Activated CD4-positive, alpha-beta T cell treated with anti-CD3 and anti-CD28 coated beads, Interleukin-2, amount 50 U/mL, for 16 hours (primary cell): ENCODE data around the gene IGDCC3.

Experiments used
- DNase-seq: peaks from one replicate; pipeline ENCODE4 v3.0.0-alpha.2; 2020

The IGDCC3 gene

GRCh38 chr15:65386376-65386775 lies 8.6 kb upstream of the IGDCC3 start:
- DNase-seq: no peak

GRCh38 chr15:65385870-65386258 lies 8.1 kb upstream of the IGDCC3 start:
- no peak for DNase-seq

DNA sequence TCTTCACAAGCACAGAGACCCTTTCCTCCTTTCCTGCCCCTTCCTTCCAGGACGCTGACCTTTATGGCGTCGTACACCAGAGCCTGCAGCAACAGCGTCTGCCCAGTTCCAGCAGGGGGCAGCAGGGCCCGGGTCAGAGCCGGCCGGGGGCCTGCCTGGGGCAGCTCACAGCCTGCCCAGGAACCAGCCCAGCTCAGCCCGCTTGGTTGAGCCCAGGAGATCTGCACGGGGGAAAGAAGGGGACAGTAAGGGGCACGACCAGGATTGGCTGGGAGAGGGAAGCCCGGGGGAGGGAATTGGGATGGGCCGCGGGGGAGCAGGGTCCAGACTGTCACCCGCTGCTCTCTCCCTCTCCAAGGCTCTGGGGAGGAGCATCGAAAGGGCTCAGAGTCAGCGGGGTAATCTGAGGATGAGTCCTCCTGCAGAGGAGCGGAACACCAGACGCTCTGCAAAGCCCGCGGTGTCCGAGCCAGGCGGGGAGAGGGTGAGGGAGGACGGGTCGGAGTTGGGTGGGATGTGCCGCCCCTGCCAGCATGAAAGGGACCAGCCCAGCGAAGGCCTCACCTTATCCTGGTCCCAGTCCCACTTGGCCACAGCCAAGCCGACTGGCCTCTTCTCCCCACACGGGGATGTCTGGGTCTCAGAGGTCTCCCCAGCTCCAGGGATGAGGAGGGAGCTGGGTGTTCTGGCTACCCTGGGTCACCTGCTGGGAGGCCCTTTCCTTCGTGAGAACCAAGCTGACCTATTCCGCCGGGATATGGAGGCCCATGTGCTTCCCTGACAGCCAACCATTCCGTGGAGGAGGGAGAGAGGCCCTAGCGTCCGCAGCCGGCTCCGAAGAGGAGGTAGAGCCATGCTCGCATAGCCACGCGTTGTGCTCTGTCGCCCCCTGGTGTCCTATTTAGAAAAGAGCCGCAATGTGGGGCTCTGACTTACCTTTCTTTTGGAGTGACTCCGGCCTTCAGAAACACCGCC lies 7.4 kb upstream of the IGDCC3 start:
- peak; percentile 89 for DNase-seq

GRCh38 chr15:65384505-65384894 lies 6.7 kb upstream of the IGDCC3 start:
- DNase-seq: no peak

GRCh38 chr15:65383991-65384390 lies 6.2 kb upstream of the IGDCC3 start:
- no peak for DNase-seq

DNA sequence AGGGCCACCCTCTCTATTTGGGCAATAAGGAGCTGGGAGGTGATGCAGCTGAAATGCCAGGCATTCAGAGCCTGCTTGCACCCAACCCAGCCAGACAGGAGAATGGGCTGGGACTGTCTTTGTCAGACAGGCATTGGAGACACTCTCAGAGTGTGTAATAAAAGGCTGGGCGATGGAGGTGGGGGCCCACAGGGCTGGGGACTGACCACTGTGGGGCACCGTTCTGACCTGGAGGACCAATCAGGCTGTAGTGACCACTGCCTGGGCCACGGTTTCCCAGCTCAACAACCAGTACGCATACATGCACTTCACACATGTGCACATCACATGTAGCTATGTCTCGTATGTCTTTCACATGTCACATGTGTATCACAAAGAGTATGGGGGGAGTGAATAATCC lies 5.7 kb upstream of the IGDCC3 start:
- DNase-seq: no peak

DNA sequence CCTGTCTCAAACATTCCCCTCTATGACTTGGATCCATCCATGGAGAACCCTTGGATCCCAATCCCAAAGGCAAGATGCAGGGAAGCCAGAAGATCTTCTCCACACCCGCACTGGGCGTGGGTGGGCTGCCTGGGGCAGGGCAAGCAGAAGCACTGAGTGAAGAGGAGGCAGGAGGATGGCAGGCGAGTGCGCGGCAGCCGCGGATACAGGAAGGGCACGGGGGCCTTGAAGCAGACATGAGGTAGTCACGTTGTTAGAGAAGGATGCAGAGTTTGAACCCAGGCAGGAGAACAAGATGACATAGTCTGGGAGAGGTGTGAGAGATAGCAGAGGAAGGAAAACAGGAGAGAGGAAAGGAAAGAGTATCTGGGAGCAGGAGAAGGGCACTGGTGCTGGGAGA lies 5.1 kb upstream of the IGDCC3 start:
- no peak for DNase-seq

GRCh38 chr15:65382146-65382491 lies 4.3 kb upstream of the IGDCC3 start:
- DNase-seq: no peak

GRCh38 chr15:65381445-65382145 lies 3.8 kb upstream of the IGDCC3 start:
- no peak for DNase-seq

DNA sequence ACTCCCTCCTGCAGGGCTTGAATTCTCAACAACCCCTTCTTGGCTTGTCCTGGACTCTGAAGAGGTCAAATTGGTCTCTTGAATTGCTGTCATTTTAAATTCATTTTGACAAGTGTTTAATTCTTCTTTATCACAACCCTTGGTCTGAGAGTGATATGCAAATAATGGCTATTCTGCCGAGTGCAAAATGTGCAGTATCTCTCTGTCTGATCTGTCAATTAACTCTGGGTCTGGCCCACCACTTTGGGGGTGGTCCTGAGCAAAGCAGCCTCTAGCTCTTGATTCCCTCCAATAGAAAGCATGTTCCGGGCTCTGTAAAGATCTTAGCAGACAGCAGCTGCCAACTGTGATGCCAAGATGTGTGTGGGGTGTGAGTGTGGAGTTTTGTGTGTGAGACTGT lies 2.2 kb upstream of the IGDCC3 start:
- no peak for DNase-seq

DNA sequence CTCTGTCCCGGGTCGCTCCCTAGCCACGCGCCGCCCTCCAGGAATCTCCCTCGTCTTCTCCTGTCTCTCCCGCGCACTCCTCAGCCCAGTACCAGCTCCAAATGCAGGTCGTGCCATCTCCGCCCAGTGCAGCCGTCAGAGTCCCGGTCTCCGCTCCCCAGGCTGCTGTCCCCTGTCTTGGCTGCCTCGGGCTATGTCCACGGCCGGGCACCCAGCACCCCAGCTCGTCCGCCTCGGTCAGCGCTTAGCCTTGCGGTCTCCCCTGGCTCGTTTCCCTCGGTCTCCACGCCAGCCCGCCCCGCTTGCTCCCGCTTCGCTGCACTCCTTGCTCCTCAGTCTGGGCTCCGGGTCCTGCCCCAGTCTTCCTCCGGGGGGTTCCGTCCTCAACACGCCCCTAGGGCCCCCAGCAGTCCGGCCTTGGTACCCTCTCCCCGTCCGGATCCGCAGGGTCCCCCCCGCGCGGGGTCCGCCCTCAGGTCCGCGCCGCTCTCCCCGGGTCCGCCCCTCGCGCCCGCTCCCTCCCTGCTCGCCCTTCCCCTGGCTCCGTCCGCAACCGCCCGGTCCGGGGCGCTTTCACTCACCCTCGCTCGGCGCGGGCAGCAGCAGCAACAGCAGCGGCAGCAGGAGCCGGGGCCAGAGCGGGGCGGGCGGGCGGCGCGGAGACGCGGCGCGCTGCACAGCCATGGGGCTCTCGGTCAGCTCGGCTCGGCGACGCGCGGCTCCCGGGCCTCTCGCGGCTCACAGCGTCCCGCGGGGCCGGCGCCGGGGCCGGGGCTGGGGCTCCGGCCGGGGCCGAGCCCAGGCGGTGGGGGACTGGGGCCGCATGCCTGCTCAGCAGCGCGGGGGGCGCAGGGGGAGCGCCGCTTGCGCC lies 462 bp downstream of the IGDCC3 start:
- DNase-seq: no peak

- DNase-seq: no peak
Measured at GRCh38 chr15:65376767-65377104, 1.1 kb downstream of the IGDCC3 start.

DNA sequence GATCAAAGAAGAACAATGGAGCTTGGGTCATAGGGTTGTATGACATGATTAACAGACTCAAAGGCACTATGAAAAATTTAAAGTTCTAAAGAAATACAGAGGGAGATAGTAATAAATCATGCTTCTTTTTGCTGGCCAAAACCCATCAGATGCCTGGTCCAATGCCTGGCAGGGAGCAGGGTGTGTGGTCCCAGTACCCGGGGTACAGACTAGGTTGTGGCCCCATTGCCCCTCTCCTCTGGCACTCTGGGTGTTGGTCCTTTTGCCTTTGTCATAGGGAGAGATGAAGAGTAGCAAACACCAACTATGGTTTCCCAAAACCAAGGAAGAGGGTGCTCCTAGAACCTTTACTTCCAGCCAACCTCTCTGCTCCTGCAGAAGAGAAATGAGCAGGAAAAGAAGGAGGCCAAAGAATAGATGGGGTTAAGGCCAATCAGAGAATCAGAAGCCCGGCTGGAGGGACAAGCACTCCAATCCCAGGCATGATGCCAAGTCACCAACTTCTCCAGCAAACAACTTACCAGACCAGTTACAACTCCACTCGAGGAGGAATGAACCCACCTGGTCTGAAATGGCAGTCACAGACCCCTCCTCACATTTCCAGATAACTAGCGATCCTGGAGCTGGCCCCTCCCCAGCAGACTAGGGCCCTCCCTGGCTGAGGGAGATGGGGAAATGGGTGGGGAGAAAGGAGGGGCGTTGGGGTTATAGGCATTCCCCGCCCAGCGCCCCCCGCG lies 1.8 kb downstream of the IGDCC3 start:
- DNase-seq: no peak

DNA sequence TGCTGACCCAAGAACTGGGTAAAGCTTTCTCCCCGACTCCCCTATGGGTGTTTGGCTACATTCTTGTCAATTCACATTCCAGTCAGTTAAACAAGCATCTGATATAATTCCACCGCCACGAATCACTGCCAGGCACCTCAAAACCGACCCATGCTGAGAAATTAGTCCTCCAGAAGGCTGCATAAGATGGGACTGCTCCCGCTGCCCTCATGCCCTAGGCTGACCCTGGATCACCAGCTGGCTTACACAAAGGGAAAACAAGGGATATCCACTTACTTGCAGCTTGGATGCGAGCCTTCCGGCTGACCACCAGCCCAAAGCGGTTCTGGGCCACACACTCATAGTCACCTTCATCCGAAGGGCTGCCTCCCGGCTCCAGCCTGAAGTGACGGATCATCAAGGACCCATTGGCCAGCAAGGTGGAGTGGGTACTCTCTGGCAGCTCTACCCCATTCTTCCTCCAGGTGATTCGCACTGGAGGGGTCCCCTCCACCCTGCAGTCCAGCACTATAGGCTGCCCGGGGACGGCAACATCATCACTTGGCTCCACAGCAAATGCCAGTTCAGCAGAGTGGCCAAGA lies 2.9 kb downstream of the IGDCC3 start:
- no peak for DNase-seq

DNA sequence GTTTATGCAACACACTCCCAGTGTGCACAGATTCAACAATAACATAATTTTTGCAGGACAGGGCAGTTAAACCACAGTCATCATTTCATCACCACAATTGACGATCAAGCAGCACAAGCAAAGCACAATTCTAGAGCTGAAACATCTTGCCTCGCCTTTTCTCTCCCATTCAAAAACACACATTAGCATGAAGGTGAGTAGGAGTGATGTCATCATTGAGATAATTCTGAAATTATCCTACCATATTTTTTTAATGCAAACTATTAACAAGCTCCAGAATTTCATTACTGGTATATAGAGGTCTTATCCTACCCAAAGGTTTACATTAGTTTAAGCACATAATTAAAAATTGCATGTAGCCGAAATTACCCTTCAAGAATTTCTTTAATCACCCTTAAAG lies 3.5 kb downstream of the IGDCC3 start:
- no peak for DNase-seq

GRCh38 chr15:65373163-65373651 lies 4.6 kb downstream of the IGDCC3 start:
- DNase-seq: no peak

GRCh38 chr15:65372787-65373067 lies 5.1 kb downstream of the IGDCC3 start:
- DNase-seq: no peak

DNA sequence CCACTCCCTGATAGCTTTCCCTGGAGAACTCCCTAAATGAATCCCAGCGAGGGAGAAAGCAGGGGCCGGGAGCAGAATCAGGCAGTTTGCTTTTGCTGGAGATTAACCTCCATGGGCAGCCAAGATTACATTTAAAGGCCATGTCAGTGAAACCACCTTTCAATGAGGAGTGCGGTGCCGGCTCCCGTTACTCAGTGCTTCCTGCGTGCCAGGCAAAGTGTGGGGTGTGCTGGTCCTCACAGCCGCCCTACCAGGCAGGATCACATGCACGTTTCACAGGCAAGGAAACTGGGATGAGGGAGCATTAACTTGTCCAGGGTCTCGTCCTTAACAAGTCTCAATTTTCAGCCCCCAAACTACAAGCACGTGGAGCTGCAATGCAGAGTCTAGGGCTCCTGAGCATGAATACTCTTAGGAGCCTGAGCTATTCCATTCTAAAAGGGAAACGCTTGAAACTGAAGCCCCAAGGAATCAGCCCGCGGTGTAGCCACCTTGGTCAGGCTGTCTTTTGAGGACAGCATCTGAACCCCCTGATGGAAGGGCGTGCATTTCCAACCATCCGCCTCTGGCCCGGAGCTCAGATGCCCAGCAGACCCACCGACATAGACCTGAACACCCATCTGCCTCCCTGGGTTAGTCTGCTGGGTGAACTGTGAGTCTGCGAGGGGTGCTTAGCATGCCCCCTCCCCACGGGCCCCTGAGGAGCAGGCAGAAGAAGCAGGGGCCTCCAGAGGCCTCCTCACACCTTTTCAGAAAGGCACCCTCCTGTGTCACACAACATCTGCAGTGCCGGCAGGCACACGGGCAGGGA lies 5.6 kb downstream of the IGDCC3 start:
- DNase-seq: no peak

DNA sequence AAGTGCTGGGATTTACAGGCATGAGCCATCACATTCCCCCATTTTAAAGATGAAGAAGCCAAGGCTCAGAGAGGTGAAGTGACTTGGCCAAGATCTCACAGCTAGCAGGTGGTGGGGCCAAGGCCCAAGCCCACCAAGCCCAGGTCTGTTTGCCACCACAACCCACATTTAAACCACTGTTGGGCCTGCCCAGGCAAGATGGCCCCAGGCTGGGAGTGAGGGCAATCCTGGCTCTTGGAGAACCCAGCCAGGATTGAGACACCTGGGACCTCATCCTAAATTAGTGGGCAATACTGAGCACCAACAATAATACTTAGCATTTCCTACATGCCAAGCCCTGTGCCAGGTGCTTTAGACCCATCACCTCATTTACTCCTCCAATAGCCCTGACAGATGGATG lies 6.9 kb downstream of the IGDCC3 start:
- DNase-seq: no peak

DNA sequence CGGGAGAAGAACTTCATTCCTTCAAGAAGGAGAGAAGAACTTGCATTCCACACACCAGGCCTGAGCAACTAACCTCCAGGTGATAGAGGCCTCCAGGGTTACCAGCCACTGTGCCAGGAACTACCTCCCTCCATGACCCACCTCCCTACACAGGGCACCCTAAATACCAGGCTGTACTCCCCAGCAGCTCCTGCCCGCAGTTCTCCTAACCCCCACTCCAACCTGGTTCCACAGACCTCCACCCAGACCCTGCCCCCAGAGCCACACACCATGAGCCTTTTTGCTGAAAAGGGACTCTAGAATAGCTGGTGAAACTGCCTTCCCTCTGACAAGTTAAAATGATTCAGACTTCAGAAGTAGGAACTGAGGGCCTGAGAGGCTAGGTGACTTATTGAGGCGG lies 8.2 kb downstream of the IGDCC3 start:
- DNase-seq: no peak

DNA sequence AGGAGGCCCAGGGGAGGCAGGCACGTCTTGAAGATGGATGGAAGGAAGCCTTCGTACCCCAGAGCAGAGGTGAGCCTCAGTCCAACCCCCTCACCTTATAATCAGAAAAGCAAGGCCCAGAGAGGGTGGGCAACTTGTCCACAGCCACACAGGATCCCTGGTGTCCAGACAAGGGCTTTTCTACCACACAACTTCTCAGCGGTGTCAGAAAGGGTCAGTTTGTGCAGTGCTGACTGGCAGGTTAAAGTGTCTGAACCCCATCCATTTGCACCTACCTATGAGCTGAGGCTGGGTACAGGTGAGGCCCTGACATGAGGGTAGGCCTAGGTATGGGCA lies 8.6 kb downstream of the IGDCC3 start:
- DNase-seq: no peak
